Left lung (tissue), 10 donors: Measurements from ENCODE around the gene BNIP5. TPM values are rescaled to one million over a fixed set of nuclear protein-coding genes. Genes with fewer than 3 reads are reported as not detected.

Experiments used
- ATAC-seq: fragments of 200-7000 bp; cut with Tn5 transposase; one replicate; pipeline ENCODE4 v1.9.1; 2020; ENCODE audit warnings: moderate library complexity
- DNase-seq, 4 donors: peaks; one replicate each; pipeline ENCODE4 v3.0.0-alpha.2; 2013 to 2020
- H3K27ac ChIP-seq, 2 donors: fragments of 200-600 bp; sonication (generic) in 1 of 2; one replicate each; pipeline versions ENCODE4 v1.5.0 to v1.8.0; 2020 to 2021
- H3K27me3 ChIP-seq, 2 donors: fragments of 200-600 bp; sonication (generic) in 1 of 2; one replicate each; pipeline versions ENCODE4 v1.5.0 to v1.8.0; 2020 to 2021
- H3K36me3 ChIP-seq, 2 donors: fragments of 200-600 bp; sonication (generic) in 1 of 2; one replicate each; pipeline versions ENCODE4 v1.5.0 to v1.8.0; 2020 to 2021
- H3K4me1 ChIP-seq, 2 donors: fragments of 200-600 bp; one replicate each; pipeline ENCODE4 v1.8.0; 2021
- H3K4me3 ChIP-seq, 2 donors: fragments of 200-600 bp; sonication (generic) in 1 of 2; one replicate each; pipeline versions ENCODE4 v1.5.0 to v1.8.0; 2020 to 2021; ENCODE audit warnings: mild to moderate bottlenecking in 1 of 2
- H3K9me3 ChIP-seq, 2 donors: fragments of 200-600 bp; sonication (generic) in 1 of 2; one replicate each; pipeline versions ENCODE4 v1.5.0 to v1.8.0; 2020 to 2021
- CTCF ChIP-seq, 2 donors: fragments of 200-600 bp; sonication (generic) in 1 of 2; IDR thresholded peaks; one replicate each; pipeline versions ENCODE4 v1.5.0 to v1.8.0; 2021; ENCODE audit warnings: antibody characterized with exemption in 2 of 2
- intact Hi-C, 2 donors: fragments of 100-400 bp; cut with DNase I; formaldehyde crosslinking; loops; one replicate each; pipeline versions ENCODE4 v1.11.2 to v1.14.2; 2022
- polyA plus RNA-seq, 6 donors: library from polyadenylated mRNA; unstranded; fragments of 120-200 nt; gene quantifications; one replicate each; pipeline ENCODE4 v1.2.1, GENCODE V29; 2013; ENCODE audit not compliant: insufficient read length in 6 of 6
- total RNA-seq, 2 donors: library from RNA; stranded (reverse); fragmentation: NEBNext Ultra II Directional; extraction: Animal tissue kit (Norgen Biotek cat#: 25700); gene quantifications; one replicate each; pipeline ENCODE4 v1.2.1, GENCODE V29; 2021
- donor health status: DM: no; HTN: yes; CAD: no.
- donor health status: DM: no; HTN: no; CAD: no.

BNIP5 gene
- total and polyA plus RNA-seq, 8 donors = 0.26 TPM; not detected in 7

- no peak for TF ChIP-seq CTCF (IDR thresholded peaks at IDR 0.05)
Observed at GRCh38 chr6:36337814-36338213, 1.1 kb upstream of the BNIP5 start.

GRCh38 chr6:36336208-36336710 is 429 bp downstream of the BNIP5 start:
- intact Hi-C loops = no loop called here
- ATAC-seq = no peak
- H3K27ac ChIP-seq = no peak overlapping the region

More at GRCh38 chr6:36337814-36338213, 1.1 kb upstream of the BNIP5 start:
- H3K4me3 ChIP-seq = no peak overlapping the region
- H3K4me1 ChIP-seq = peaks cover 10% of the 10 kb centered on the region in 2 donors
- intact Hi-C loops = no loop called here
- H3K9me3 ChIP-seq = no peaks in the 10 kb centered on the region
- DNase-seq (no peak), ATAC-seq (no peak)
- no peaks in the 10 kb centered on the region for H3K36me3 ChIP-seq
- H3K27ac ChIP-seq = no peak overlapping the region
- peaks cover 0 to 45% of the 10 kb centered on the region in 2 donors for H3K27me3 ChIP-seq

GRCh38 chr6:36335465-36336207 is 1.1 kb downstream of the BNIP5 start:
- H3K27me3 ChIP-seq = peaks cover 0 to 43% of the 10 kb centered on the region in 2 donors
- intact Hi-C loops = no loop called here
- no peaks in the 10 kb centered on the region for H3K36me3 ChIP-seq
- no peak overlapping the region for H3K4me3 ChIP-seq
- ATAC-seq (no peak), DNase-seq (no peak)
- no peak overlapping the region for H3K27ac ChIP-seq
- no peaks in the 10 kb centered on the region for H3K9me3 ChIP-seq
- TF ChIP-seq CTCF (IDR thresholded peaks at IDR 0.05) = no peak
- peaks cover 3 to 6% of the 10 kb centered on the region in 2 donors for H3K4me1 ChIP-seq

More at GRCh38 chr6:36336208-36336710, 429 bp downstream of the BNIP5 start:
- H3K4me1 ChIP-seq = peaks cover 10% of the 10 kb centered on the region in 2 donors
- no peaks in the 10 kb centered on the region for H3K9me3 ChIP-seq
- no peak for DNase-seq
- H3K4me3 ChIP-seq = no peak overlapping the region
- H3K36me3 ChIP-seq = no peaks in the 10 kb centered on the region
- TF ChIP-seq CTCF (IDR thresholded peaks at IDR 0.05) = no peak
- peaks cover 0 to 48% of the 10 kb centered on the region in 2 donors for H3K27me3 ChIP-seq

- intact Hi-C loops = no loop called here
- H3K27me3 ChIP-seq = peaks cover 0 to 43% of the 10 kb centered on the region in 2 donors
- H3K27ac ChIP-seq = no peak overlapping the region
- no peak for TF ChIP-seq CTCF (IDR thresholded peaks at IDR 0.05)
- no peaks in the 10 kb centered on the region for H3K9me3 ChIP-seq
- ATAC-seq (peak; percentile 51), DNase-seq (no peak)
- H3K4me1 ChIP-seq = peaks cover 3% of the 10 kb centered on the region in 2 donors
- no peak overlapping the region for H3K4me3 ChIP-seq
- no peaks in the 10 kb centered on the region for H3K36me3 ChIP-seq
Observed at GRCh38 chr6:36334832-36335459, 1.7 kb downstream of the BNIP5 start.
